Measurements from ENCODE around the gene PIK3C3.

DNA sequence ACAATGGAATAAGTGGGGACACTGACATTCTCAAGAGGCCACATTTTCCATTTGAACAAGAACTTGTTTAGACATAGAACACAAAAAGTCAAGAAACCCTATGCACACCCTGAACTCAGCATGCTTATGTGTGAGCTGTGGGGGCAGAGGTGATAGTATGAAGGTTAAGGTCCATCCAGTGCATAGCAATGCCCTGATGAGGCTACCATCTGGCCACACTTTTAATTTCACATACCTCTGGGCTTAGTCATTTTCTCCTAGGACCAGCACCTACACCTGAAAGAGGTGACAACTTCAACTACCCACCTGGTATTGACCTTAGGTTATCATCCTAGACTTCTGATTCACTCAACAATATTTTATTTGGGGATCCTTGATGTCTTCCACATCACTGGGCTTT, 139.8 kb downstream of the PIK3C3 start:
- TF ChIP-seq CTCF (IDR thresholded peaks at IDR 0.05) (no peak), POLR2A (IDR thresholded peaks at IDR 0.05) (no peak)

All from right lobe of liver (tissue), 4 donors.